Nucleus accumbens (tissue), 56 donors: ENCODE data around the gene ACBD6.

Source experiments
- DNase-seq, 56 donors: peaks; one replicate each; lab custom pipeline; 2025; lab: John Stamatoyannopoulos, UW

Gene ACBD6

DNA sequence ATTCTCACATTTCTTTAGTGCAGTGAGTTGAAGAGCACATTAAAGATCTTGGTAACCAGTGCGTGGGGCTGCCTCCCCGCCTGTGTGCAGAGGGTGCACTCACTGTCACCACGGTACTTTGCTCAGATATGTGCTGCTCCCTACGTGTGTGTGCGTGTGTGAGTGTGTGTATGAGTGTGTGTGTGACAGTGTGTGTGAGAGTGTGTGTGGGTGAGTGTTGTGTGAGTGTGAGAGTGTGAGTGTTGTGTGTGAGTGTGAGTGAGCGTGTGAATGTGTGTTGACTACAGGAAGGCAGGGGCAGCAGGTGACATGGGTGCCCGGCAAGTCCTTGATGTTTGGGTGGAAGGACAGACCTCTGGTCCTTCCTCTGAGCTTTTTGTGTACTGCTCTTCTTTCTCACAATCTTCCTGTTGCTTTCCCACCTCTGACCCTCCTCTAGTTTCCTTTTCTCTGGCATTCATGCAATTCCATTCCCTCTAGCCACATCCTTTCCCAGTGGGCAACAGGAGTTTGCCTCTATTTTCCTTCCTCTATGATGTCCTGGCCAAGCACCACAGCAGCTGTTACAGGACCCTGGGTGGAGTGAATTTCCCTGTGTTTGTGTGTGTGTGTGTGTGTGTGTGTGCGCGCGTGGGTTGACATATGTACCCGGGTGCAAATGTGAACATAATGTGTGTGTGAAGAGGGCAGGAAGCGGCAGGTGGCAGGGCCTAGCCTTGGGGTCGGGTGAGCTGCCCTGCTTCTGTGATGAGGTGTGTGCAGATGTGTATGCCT lies 252.5 kb downstream of the ACBD6 start:
- DNase-seq: no peak

- DNase-seq: no peak
These were observed 253.4 kb downstream of the ACBD6 start for GRCh38 chr1:180248731-180249681.

DNA sequence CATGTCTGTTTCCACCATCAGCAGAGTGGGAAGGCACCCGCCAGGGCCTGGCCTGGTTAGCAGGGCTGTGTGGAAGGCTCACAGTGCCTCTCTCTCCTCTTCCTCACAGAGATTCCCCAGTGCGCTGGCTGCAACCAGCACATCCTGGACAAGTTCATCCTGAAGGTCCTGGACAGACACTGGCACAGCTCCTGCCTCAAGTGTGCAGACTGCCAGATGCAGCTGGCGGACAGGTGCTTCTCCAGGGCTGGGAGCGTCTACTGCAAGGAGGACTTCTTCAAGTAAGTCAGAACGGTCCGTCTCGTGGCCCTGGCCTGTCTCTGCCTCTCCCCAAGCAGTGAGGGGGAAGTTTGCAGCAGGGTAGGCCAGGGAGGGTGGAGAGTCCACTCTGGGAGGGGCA lies 254.2 kb downstream of the ACBD6 start:
- no peak for DNase-seq

GRCh38 chr1:180247580-180247979 lies 254.8 kb downstream of the ACBD6 start:
- DNase-seq: no peak

DNA sequence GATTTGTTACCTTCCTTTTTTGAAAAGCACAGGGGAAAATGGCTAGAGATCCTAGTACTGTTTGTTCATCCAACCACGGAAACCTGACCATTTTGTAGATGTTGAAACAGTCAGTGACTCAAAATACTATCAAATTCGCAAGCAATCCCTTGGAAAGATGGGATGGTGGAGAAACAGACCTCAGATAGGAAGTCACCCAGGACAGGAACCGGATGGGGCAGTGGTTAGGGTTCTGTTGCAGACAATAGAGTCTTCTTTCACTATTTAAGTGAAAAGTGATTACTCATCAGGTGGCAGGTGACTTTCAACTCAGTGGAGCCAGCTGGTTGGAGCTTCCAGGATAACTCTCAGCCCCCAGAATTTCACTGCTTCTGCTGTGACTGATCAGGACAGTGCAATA lies 255.3 kb downstream of the ACBD6 start:
- DNase-seq: no peak

DNA sequence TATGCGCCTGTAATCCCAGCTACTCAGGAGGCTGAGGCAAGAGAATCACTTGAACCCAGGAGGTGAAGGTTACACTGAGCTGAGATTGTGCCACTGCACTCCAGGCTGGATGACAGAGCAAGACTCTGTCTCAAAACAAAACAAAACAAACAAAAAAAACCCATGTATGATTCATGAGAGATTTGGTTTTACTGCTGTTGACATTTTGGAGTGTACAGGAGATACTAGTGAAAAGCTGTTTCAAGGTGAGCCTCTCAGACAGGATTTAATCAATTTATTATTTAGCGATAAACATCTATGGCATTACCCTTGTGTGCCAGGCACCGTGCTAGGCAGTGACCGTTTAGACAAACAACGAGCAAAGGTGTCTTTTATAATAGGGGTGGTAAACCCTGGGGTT lies 255.8 kb downstream of the ACBD6 start:
- no peak for DNase-seq

GRCh38 chr1:180244840-180245239 lies 257.5 kb downstream of the ACBD6 start:
- DNase-seq: no peak

DNA sequence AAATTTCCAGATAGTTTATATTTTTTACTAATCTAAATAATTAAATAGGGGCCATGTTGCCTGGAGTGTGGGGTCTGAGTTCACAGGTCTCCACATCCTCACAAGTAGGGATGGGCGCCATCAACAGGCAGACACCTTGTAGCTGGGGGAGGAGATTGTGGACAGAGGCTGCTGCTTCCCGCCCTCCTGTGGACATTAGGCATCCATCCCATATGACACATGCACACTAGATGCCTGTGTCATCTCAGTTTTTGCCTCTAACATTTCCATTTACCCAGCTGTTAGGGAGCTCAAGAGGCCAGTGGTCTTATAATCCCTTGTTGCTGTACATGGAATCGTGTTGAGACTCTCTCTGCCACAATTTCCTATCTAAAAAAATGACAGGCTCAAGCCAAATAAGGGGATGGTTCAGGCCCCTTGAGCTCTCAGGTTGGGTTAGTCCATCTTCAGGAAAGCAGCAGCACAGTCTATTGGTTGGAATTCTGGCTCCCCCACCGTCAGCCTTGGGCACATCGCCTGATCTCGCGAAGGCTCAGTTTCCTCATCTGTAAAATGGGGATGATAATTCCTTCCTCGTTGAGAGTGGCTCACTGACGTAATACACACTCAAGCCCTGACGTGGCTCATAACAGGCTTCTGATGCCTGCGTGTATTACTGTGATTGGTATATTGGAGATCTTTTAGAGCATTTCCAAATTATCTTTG lies 258.7 kb downstream of the ACBD6 start:
- DNase-seq: no peak

DNA sequence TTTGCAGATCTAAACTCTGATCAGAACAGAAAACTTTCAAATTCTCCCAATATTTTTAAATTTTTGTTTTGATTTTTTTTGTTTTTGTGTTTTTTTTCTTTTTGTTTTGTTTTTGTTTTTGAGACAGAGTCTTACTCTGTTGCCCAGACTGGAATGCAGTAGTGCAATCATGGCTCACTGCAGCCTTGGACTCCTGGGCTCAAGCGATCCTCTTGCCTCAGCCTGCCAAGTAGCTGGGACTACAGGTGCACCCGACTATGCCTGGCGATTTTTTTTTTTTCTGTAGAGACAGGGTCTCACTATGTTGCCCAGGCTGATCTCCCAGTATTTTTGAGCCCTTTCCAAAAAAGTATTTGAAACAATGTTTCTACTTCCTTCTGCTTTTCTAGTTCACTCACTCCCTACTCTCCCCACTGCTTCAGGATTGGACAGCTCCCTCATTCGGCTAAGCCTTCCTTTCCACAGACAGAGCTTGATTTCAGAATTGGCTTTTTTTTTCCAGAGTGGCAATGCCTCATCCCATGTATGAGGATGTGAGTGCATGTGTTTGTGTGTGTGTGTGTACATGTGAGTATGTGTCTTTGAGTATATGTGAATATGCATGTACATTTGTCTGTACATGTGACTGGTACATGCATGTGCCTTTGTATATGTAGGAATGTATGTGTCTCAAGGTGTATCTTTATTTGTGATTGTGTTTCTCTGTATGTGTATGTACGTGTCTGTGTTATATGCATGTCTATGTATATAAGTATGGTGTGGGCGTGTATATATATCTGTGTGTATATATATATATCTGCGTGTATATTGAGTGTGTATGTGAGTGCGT lies 260.4 kb downstream of the ACBD6 start:
- no peak for DNase-seq

GRCh38 chr1:180239145-180240096 lies 263.0 kb downstream of the ACBD6 start:
- no peak for DNase-seq

GRCh38 chr1:180238675-180239074 lies 263.7 kb downstream of the ACBD6 start:
- no peak for DNase-seq
